MM.1S (cell line): Measurements from ENCODE around the gene GRXCR2.

Source experiments
- DNase-seq: peaks from one replicate; pipeline ENCODE4 v3.0.0-alpha.2; 2015
- H2AFZ ChIP-seq: fragments of 300-600 bp; sonication (generic); 2 replicates; pipeline ENCODE4 v1.6.0; 2016; ENCODE audit warnings: antibody characterized with exemption, low read length
- H3F3A ChIP-seq: fragments of 300-600 bp; sonication (generic); 2 replicates; pipeline ENCODE4 v1.6.1; 2016; ENCODE audit warnings: mild to moderate bottlenecking, antibody characterized with exemption, low read length, moderate library complexity, mixed read lengths; ENCODE audit not compliant: insufficient read depth
- H3K27ac ChIP-seq: fragments of 300-600 bp; sonication (generic); 2 replicates; pipeline ENCODE4 v1.5.1; 2016; ENCODE audit warnings: mild to moderate bottlenecking, low read length
- H3K27me3 ChIP-seq: fragments of 300-600 bp; sonication (generic); replicated peaks from 2 replicates; pipeline ENCODE4 v1.6.0; 2016; ENCODE audit warnings: low read length; ENCODE audit not compliant: insufficient read depth
- H3K36me3 ChIP-seq: fragments of 300-600 bp; sonication (generic); replicated peaks from 2 replicates; pipeline ENCODE4 v1.6.1; 2016; ENCODE audit warnings: mild to moderate bottlenecking, low read length, mixed read lengths; ENCODE audit not compliant: insufficient read depth
- H3K4me1 ChIP-seq: fragments of 300-600 bp; sonication (generic); 2 replicates; pipeline ENCODE4 v1.6.1; 2016; ENCODE audit warnings: low read length, mixed read lengths
- H3K4me2 ChIP-seq: fragments of 300-600 bp; sonication (generic); 2 replicates; pipeline ENCODE4 v1.6.0; 2016; ENCODE audit warnings: low read depth, low read length
- H3K4me3 ChIP-seq: fragments of 300-600 bp; sonication (generic); 2 replicates; pipeline ENCODE4 v1.5.1; 2016; ENCODE audit warnings: low read length, mixed read lengths
- H3K79me2 ChIP-seq: fragments of 300-600 bp; sonication (generic); 2 replicates; pipeline ENCODE4 v1.6.1; 2016; ENCODE audit warnings: mixed run types, low read length, mixed read lengths
- H3K9ac ChIP-seq: fragments of 300-600 bp; sonication (generic); 2 replicates; pipeline ENCODE4 v1.6.1; 2016; ENCODE audit warnings: low read length, mixed read lengths
- H3K9me2 ChIP-seq: fragments of 300-600 bp; sonication (generic); replicated peaks from 2 replicates; pipeline ENCODE4 v1.6.1; 2016; ENCODE audit warnings: mild to moderate bottlenecking, low read length, mixed read lengths; ENCODE audit not compliant: insufficient read depth
- H3K9me3 ChIP-seq: fragments of 300-600 bp; sonication (generic); replicated peaks from 2 replicates; pipeline ENCODE4 v1.6.1; 2016; ENCODE audit warnings: mild to moderate bottlenecking, low read length, mixed read lengths; ENCODE audit not compliant: insufficient read depth
- H4K20me1 ChIP-seq: fragments of 300-600 bp; sonication (generic); 2 replicates; pipeline ENCODE4 v1.6.1; 2016; ENCODE audit warnings: mild to moderate bottlenecking, low read length, moderate library complexity, mixed read lengths; ENCODE audit not compliant: insufficient read depth
- CTCF ChIP-seq: fragments of 300-600 bp; sonication (generic); IDR thresholded peaks from 2 replicates; pipeline ENCODE4 v1.5.1; 2016; ENCODE audit warnings: antibody characterized with exemption, low read length, mixed read lengths
- EZH2 ChIP-seq: fragments of 300-600 bp; sonication (generic); optimal IDR thresholded peaks from 2 replicates; pipeline ENCODE3; 2017; ENCODE audit warnings: low read depth, mild to moderate bottlenecking, antibody characterized with exemption, low read length, mixed read lengths
- EZH2phosphoT487 ChIP-seq: fragments of 300-600 bp; sonication (generic); IDR thresholded peaks from 2 replicates; pipeline ENCODE4 v1.6.1; 2018; ENCODE audit warnings: antibody characterized with exemption, low read length

The GRXCR2 gene

GRCh38 chr5:145811834-145812625, 60.8 kb downstream of the GRXCR2 start:
- Histone ChIP-seq H4K20me1 (no peaks in the 10 kb centered on the region), H2AFZ (no peak overlapping the region), H3K9me2 (no peaks in the 10 kb centered on the region), H3K36me3 (no peaks in the 10 kb centered on the region), H3K4me2 (no peak overlapping the region), H3K79me2 (no peaks in the 10 kb centered on the region), H3K4me1 (0 out of 2 replicates have a peak, but pooled peaks cover 4% of the 10 kb centered on the region), H3K27ac (no peak overlapping the region), H3K9ac (no peak overlapping the region), H3K4me3 (no peak overlapping the region), H3K27me3 (no peaks in the 10 kb centered on the region), H3K9me3 (no peaks in the 10 kb centered on the region), H3F3A (no peaks in the 10 kb centered on the region)
- TF ChIP-seq CTCF (no peak), EZH2phosphoT487 (no peak), EZH2 (no peak)
- no peak for DNase-seq
